HEK293T (cell line): ENCODE data around the gene CACNB1.

Experiments
- CTCF ChIA-PET: fragments of 350-600 bp; formaldehyde crosslinking; extraction: SDS; loops from one replicate; lab custom pipeline; 2021; ENCODE audit warnings: antibody characterized with exemption, inconsistent platforms; lab: Yijun Ruan, JAX
- POLR2A ChIA-PET: fragments of 350-600 bp; formaldehyde crosslinking; extraction: SDS; loops from one replicate; lab custom pipeline; 2020; ENCODE audit warnings: antibody characterized with exemption, inconsistent platforms; lab: Yijun Ruan, JAX
- DNase-seq: peaks from one replicate; pipeline ENCODE4 v3.0.0; 2012; ENCODE audit warnings: mixed read lengths; ENCODE audit errors: extremely low spot score
- ARNT ChIP-seq: fragments of 450-650 bp; IDR thresholded peaks from 2 replicates; pipeline ENCODE4 v1.6.1; 2017; ENCODE audit warnings: mild to moderate bottlenecking
- BHLHE40 ChIP-seq: fragments of 450-650 bp; IDR thresholded peaks from 2 replicates; pipeline ENCODE4 v1.6.1; 2016; ENCODE audit warnings: mild to moderate bottlenecking, moderate library complexity, borderline replicate concordance
- CTBP1 ChIP-seq: fragments of 450-650 bp; IDR thresholded peaks from 2 replicates; pipeline ENCODE4 v1.6.1; 2016; ENCODE audit warnings: borderline replicate concordance
- ELF4 ChIP-seq: fragments of 450-650 bp; IDR thresholded peaks from 2 replicates; pipeline ENCODE4 v1.6.1; 2017; ENCODE audit warnings: antibody characterized with exemption
- FOXA1 ChIP-seq: fragments of 450-650 bp; IDR thresholded peaks from 2 replicates; pipeline ENCODE4 v1.6.1; 2016; ENCODE audit warnings: mild to moderate bottlenecking
- FOXK2 ChIP-seq: fragments of 450-650 bp; IDR thresholded peaks from 2 replicates; pipeline ENCODE4 v1.6.1; 2016; ENCODE audit warnings: mild to moderate bottlenecking
- FOXM1 ChIP-seq: fragments of 450-650 bp; IDR thresholded peaks from 2 replicates; pipeline ENCODE4 v1.6.1; 2017; ENCODE audit warnings: mild to moderate bottlenecking, borderline replicate concordance
- HDGF ChIP-seq: fragments of 450-650 bp; IDR thresholded peaks from 2 replicates; pipeline ENCODE4 v1.6.1; 2017; ENCODE audit warnings: antibody characterized with exemption, borderline replicate concordance
- L3MBTL2 ChIP-seq: fragments of 450-650 bp; conservative IDR thresholded peaks from 2 replicates; pipeline ENCODE4 v1.6.1; 2016; ENCODE audit warnings: mild to moderate bottlenecking
- LEF1 ChIP-seq: fragments of 450-650 bp; IDR thresholded peaks from 2 replicates; pipeline ENCODE4 v1.6.1; 2017; ENCODE audit warnings: mild to moderate bottlenecking, borderline replicate concordance
- NFRKB ChIP-seq: fragments of 450-650 bp; IDR thresholded peaks from 2 replicates; pipeline ENCODE4 v1.6.1; 2016; ENCODE audit warnings: mild to moderate bottlenecking, moderate library complexity
- SP1 ChIP-seq: fragments of 450-650 bp; IDR thresholded peaks from 2 replicates; pipeline ENCODE4 v1.6.1; 2017
- SUZ12 ChIP-seq: fragments of 450-650 bp; IDR thresholded peaks from 2 replicates; pipeline ENCODE4 v1.6.1; 2016; ENCODE audit warnings: mild to moderate bottlenecking
- TARDBP ChIP-seq: fragments of 450-650 bp; IDR thresholded peaks from 2 replicates; pipeline ENCODE4 v1.6.1; 2016
- ZNF384 ChIP-seq: fragments of 450-650 bp; IDR thresholded peaks from 2 replicates; pipeline ENCODE4 v1.6.1; 2016
- TF ChIP-seq, protein P1 (sequence below): fragments of 450-650 bp; IDR thresholded peaks from 2 replicates; pipeline ENCODE4 v1.6.1; 2016

The CACNB1 gene

DNA sequence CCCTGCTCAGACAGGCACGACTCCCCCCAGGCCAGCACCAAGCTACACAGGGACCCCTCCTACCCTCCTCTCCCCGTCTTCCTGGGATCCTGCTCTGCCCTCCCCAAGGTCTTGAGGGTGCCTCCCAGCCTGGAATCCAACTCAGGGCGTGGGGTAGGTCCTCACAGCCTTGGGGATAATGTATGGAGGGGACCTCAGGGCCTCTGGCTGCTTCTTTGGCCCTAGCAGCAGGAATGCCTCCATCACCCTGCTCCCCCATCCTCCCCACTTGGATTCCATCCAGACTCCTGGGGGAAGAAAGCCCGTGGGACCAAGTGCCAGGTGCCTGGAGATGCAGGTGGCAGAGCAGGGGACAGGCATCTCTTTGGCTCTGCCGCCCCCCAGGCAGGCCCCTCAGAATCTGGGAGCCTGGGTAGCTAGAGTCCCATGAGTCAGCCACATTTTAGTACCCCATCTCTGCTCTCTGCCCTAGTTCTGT is 39.0 kb upstream of the CACNB1 start:
- TF ChIP-seq ARNT (no peak), FOXM1 (no peak), LEF1 (no peak), NFRKB (no peak), SUZ12 (no peak), BHLHE40 (no peak), FOXA1 (no peak)
- TF ChIP-seq, protein P1, sequence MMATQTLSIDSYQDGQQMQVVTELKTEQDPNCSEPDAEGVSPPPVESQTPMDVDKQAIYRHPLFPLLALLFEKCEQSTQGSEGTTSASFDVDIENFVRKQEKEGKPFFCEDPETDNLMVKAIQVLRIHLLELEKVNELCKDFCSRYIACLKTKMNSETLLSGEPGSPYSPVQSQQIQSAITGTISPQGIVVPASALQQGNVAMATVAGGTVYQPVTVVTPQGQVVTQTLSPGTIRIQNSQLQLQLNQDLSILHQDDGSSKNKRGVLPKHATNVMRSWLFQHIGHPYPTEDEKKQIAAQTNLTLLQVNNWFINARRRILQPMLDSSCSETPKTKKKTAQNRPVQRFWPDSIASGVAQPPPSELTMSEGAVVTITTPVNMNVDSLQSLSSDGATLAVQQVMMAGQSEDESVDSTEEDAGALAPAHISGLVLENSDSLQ = no peak
- CTCF ChIA-PET = interaction anchor here (0.5 to 6.1 kb wide), 36 partner anchors 8 to 574 kb away, joined by 3 to 96 read pairs (median 4); partner anchors contain the start of genes ARL5C, MED1, RPL19 and STAC2
- POLR2A ChIA-PET = interaction anchor here (0.9 to 2.5 kb wide), 4 partner anchors 8 to 165 kb away, joined by 3 to 36 read pairs (median 6); partner anchors contain the start of genes FBXL20 and RPL19
- no peak for DNase-seq

DNA sequence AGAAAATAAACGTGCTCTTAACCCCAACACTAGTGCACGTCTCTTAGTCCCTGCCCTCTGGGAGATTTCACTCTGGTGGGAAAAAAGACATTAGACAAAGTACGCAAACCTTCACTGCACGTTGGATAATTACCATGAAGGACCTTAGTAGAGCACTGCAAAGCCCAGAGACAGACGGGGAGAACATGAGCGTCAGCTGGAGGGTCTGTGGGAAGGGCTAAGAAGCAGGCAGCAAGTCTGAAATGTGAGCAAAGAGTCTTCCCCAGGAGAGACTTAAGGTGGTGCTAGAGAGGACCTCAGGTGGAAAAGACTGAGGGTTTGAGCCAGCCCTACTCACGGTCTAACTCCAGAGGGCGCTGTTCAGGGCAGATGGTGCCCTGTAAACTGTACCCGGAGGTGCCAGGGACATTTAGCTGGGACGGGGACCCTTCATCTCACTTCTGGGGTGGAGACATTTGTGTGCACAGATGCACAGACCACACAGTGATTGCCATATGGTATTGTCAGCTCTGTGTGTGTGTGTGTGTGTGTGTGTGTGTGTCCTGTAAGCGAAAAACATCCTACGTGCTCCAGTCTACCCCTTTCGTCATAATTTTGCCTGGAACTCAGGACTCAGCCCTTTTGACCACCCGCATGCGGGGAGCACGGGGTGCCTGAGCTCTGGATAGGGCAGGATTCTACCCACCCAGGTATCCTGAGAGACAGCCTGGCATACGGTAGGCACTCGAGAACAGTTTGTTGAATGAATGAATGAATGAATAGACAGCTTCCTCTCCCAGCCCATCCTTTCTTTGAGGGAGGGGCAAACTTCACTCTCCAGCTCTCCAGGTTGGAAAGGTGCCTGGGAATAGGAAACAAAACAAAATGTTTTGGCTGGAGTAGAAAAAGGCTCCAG is 38.3 kb upstream of the CACNB1 start:
- POLR2A ChIA-PET = interaction anchor here (0.9 to 2.5 kb wide), 4 partner anchors 8 to 165 kb away, joined by 3 to 36 read pairs (median 6); partner anchors contain the start of genes FBXL20 and RPL19
- CTCF ChIA-PET = interaction anchor here (0.5 to 6.1 kb wide), 45 partner anchors 8 to 574 kb away, joined by 3 to 96 read pairs (median 4); partner anchors contain the start of genes MED1, RPL19 and STAC2
- TF ChIP-seq ARNT = no peak
- no peak for TF ChIP-seq HDGF
- peak; percentile 77; the same call in 1 of the 2 replicates for TF ChIP-seq ZNF384
- DNase-seq = peak; percentile 80

DNA sequence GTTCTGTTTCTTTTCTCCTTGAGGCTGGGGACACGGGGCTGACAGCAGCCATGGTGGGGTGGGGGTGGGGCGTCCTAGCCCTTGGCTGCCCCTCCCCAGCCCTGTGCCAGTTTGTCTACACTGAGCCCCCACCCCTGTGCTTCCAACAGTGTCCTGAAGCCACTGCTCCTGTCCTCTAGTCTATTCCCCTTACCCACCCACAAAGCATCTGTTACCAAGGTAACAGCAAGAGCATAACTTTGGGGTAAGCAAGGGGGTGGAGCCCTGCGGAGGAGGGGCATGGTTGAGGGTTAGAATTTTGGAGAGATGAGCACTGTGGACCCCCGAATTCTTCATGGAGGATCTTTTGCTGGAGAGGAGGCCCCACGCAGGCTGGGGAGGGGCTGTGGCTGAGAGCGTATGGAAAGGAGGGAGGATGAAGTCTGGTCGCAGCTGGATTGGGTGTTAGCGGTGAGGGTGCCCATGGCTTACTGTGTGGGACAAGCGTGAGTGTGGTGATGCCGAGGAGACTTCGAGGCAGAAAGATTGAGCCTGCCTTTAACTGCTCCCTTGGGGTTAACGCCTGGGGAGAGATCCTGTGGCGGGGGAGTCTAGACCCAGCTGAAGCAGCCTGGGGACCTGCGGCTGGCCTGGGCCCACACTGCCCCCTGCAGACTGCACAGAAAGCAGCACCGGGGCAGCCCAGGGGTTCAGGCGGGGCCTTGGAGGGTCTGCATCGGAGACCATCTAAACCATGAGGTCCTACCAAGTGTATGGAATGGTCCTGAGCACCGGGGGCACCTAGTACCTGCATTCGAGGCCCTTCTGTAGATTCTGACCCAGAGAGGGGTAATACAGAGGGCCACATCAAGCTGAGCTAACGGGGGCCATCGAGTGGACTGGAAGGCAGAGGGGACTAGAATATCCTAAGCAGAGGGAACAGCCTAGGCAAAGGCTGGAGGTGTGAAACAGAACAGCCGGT is 34.4 kb upstream of the CACNB1 start:
- peak; percentile 63 for DNase-seq
- CTCF ChIA-PET = interaction anchor here (0.6 to 2.7 kb wide), 14 partner anchors 8 to 316 kb away, joined by 3 to 40 read pairs (median 3); partner anchors contain the start of gene RPL19
- POLR2A ChIA-PET = interaction anchor here (0.6 to 4.7 kb wide), 6 partner anchors 14 to 249 kb away, joined by 3 to 35 read pairs (median 4); partner anchors contain the start of gene RPL19
- TF ChIP-seq NFRKB (no peak), LEF1 (no peak), TARDBP (no peak), FOXM1 (no peak), BHLHE40 (no peak)

DNA sequence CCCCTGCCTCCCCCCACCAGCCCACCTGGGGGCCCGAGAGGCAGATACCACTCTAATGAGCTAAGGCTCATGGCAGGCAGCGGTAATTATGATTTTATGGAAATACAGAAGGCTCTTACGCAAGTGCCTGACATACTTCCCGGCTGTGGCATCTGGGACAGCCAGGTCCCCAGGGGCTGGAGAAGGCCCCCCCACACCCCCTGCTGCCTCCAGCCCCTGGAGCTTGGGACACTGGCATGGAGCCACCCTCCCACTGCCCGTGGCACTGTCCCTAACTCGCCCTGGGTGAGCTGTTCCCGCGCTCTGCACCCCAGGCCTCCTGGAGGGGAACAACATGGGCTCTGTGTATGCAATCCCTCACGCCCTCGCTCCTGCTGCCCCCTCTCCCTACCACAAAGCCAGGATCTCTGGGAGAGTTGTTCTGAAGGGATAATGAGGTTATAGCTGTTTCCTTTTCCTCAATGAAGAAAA is 33.7 kb upstream of the CACNB1 start:
- CTCF ChIA-PET = interaction anchor here (0.7 to 2.7 kb wide), 8 partner anchors 9 to 316 kb away, joined by 3 to 40 read pairs (median 4); no protein-coding TSS in a partner anchor
- DNase-seq = no peak
- no peak for TF ChIP-seq L3MBTL2
- TF ChIP-seq SP1 = no peak
- TF ChIP-seq SUZ12 = no peak
- no peak for TF ChIP-seq HDGF
- TF ChIP-seq FOXK2 = no peak
- TF ChIP-seq ELF4 = no peak
- TF ChIP-seq NFRKB = no peak
- POLR2A ChIA-PET = interaction anchor here (1.1 to 4.7 kb wide), 3 partner anchors 25 to 31 kb away, joined by 3 to 35 read pairs (median 4); partner anchors contain the start of gene RPL19

DNA sequence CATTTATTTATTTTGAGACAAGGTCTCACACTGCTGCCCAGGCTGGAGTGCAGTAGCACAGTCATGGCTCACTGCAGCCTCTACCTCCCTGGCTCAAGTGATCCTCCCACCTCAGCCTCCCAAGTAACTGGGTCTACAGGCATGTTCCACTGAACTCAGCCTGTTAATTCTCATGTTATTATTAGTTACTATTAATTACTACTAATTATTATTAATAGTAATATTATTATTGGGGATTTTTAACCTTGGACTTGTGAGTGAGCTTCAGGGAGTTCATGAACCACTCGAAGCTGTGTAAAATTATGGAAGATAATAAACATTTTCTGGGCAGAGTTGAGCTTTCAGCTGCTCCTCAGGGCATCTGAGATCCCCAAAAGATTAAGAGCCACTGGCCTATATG is 32.9 kb upstream of the CACNB1 start:
- TF ChIP-seq FOXM1 (no peak), ARNT (no peak), HDGF (no peak), SP1 (no peak), CTBP1 (no peak), LEF1 (no peak), FOXK2 (no peak), SUZ12 (no peak), NFRKB (no peak), BHLHE40 (no peak), ELF4 (no peak), TARDBP (no peak), ZNF384 (no peak), FOXA1 (no peak)
- TF ChIP-seq, protein P1 = no peak
- ChIA-PET POLR2A (interaction anchor here (1.1 to 4.7 kb wide), 3 partner anchors 24 to 30 kb away, joined by 3 to 35 read pairs (median 4); partner anchors contain the start of gene RPL19), CTCF (interaction anchor here (1.6 to 2.7 kb wide), 2 partner anchors 9 to 23 kb away, joined by 6 to 40 read pairs; no protein-coding TSS in a partner anchor)
- no peak for DNase-seq
